Activated CD4-positive, alpha-beta T cell treated with anti-CD3 and anti-CD28 coated beads, Interleukin-2, amount 10 ng/mL, durations not matched to agents 24 days and 14 days (primary cell): ENCODE data around the gene MAP4K1. TPM values are rescaled to one million over a fixed set of nuclear protein-coding genes. Genes with fewer than 3 reads are reported as not detected.
"Not testable (repeated sequence)": the region's sequence is repeated elsewhere in the genome, so short reads cannot be mapped to it uniquely, and the experiment has no call there.

Source experiments
- DNase-seq: peaks from one replicate; pipeline ENCODE4 v3.0.0; 2022
- H3K27ac Mint-ChIP-seq: one replicate; pipeline ENCODE4 v1.8.0; 2022; ENCODE audit warnings: mild to moderate bottlenecking, mixed read lengths
- H3K27me3 Mint-ChIP-seq: one replicate; pipeline ENCODE4 v1.8.0; 2022; ENCODE audit warnings: mixed read lengths
- H3K36me3 Mint-ChIP-seq: one replicate; pipeline ENCODE4 v1.8.0; 2022; ENCODE audit warnings: low read depth, mild to moderate bottlenecking, mixed read lengths
- H3K4me1 Mint-ChIP-seq: one replicate; pipeline ENCODE4 v1.8.0; 2021; ENCODE audit warnings: mixed read lengths
- H3K4me3 Mint-ChIP-seq: one replicate; pipeline ENCODE4 v1.8.0; 2022; ENCODE audit warnings: mild to moderate bottlenecking, moderate library complexity, mixed read lengths
- H3K9me3 Mint-ChIP-seq: one replicate; pipeline ENCODE4 v1.8.0; 2021; ENCODE audit warnings: mixed read lengths
- intact Hi-C: fragments of 100-400 bp; cut with micrococcal nuclease; formaldehyde crosslinking; loops from one replicate; pipeline ENCODE4 v1.15.1; 2023
- total RNA-seq: library from RNA; stranded (reverse); gene quantifications from 2 replicates; pipeline ENCODE4 v1.2.3, GENCODE V29; 2022

The MAP4K1 gene
- total RNA-seq, 1 donor from 2014 or later = 172 TPM

- intact Hi-C loops = loop anchor here (1.0 to 5.0 kb wide), 5 partner anchors 7 to 1184 kb away; partner anchors contain the start of genes DYRK1B and HNRNPL
- peak overlapping the region; percentile 97 for H3K4me3 Mint-ChIP-seq
- peaks cover 47% of the 10 kb centered on the region for H3K4me1 Mint-ChIP-seq
- peak; percentile 67 for DNase-seq
- no peaks in the 10 kb centered on the region for H3K9me3 Mint-ChIP-seq
- H3K36me3 Mint-ChIP-seq = peaks cover 29% of the 10 kb centered on the region
- H3K27ac Mint-ChIP-seq = peak overlapping the region; percentile 86
- H3K27me3 Mint-ChIP-seq = no peaks in the 10 kb centered on the region
Observed at GRCh38 chr19:38647966-38648768, 30.4 kb upstream of the MAP4K1 start.

GRCh38 chr19:38647368-38647965 lies 29.7 kb upstream of the MAP4K1 start, which contains the start of gene ACTN4:
TSS of gene ACTN4 (plus strand) at chr19:38647649. CDS start at chr19:38647746, 97 bp downstream.
- peak within 1 kb of the TSS; percentile 97 for H3K4me3 Mint-ChIP-seq
- H3K9me3 Mint-ChIP-seq = no peaks in the 10 kb centered on the region
- intact Hi-C loops = loop anchor here (1.0 to 5.0 kb wide), 5 partner anchors 8 to 1185 kb away; partner anchors contain the start of genes DYRK1B and HNRNPL
- peak within 1 kb of the TSS; percentile 86 for H3K27ac Mint-ChIP-seq
- peak; percentile 100 for DNase-seq
- peaks cover 43% of the 10 kb centered on the region for H3K4me1 Mint-ChIP-seq
- no peaks in the 10 kb centered on the region for H3K27me3 Mint-ChIP-seq
- peaks cover 25% of the 10 kb centered on the region for H3K36me3 Mint-ChIP-seq

- Mint-ChIP-seq H3K4me3 (no peak overlapping the region), H3K36me3 (peaks cover 19% of the 10 kb centered on the region), H3K27ac (no peak overlapping the region), H3K4me1 (peaks cover 25% of the 10 kb centered on the region), H3K27me3 (no peaks in the 10 kb centered on the region), H3K9me3 (no peaks in the 10 kb centered on the region)
- intact Hi-C loops = loop anchor here (5.0 kb wide), 2 partner anchors 43 to 1188 kb away; partner anchors contain the start of gene DYRK1B
- DNase-seq = no peak
Observed at GRCh38 chr19:38644719-38645118, 27.0 kb upstream of the MAP4K1 start.

GRCh38 chr19:38642176-38642575 lies 24.4 kb upstream of the MAP4K1 start:
- intact Hi-C loops = no loop called here
- Mint-ChIP-seq H3K27me3 (no peaks in the 10 kb centered on the region), H3K4me1 (peaks cover 10% of the 10 kb centered on the region), H3K4me3 (no peak overlapping the region), H3K36me3 (peaks cover 3% of the 10 kb centered on the region), H3K9me3 (no peaks in the 10 kb centered on the region), H3K27ac (no peak overlapping the region)
- no peak for DNase-seq

- Mint-ChIP-seq H3K9me3 (no peaks in the 10 kb centered on the region), H3K4me1 (peaks cover 24% of the 10 kb centered on the region), H3K36me3 (peaks cover 15% of the 10 kb centered on the region), H3K4me3 (no peak overlapping the region), H3K27me3 (no peaks in the 10 kb centered on the region), H3K27ac (no peak overlapping the region)
- DNase-seq = no peak
- intact Hi-C loops = no loop called here
Observed at GRCh38 chr19:38640368-38640767, 22.6 kb upstream of the MAP4K1 start.

GRCh38 chr19:38639679-38640078 lies 21.9 kb upstream of the MAP4K1 start:
- Mint-ChIP-seq H3K27ac (no peak overlapping the region), H3K36me3 (peaks cover 19% of the 10 kb centered on the region), H3K9me3 (no peaks in the 10 kb centered on the region), H3K27me3 (no peaks in the 10 kb centered on the region), H3K4me1 (peaks cover 26% of the 10 kb centered on the region), H3K4me3 (no peak overlapping the region)
- DNase-seq = no peak
- intact Hi-C loops = loop anchor here (5.0 kb wide), 1 partner anchor 293 kb away; the partner anchor contains the start of genes MRPS12 and SARS2

- peaks cover 29% of the 10 kb centered on the region for H3K4me1 Mint-ChIP-seq
- H3K27me3 Mint-ChIP-seq = no peaks in the 10 kb centered on the region
- peaks cover 23% of the 10 kb centered on the region for H3K36me3 Mint-ChIP-seq
- H3K4me3 Mint-ChIP-seq = no peak overlapping the region
- DNase-seq = no peak
- intact Hi-C loops = loop anchor here (5.0 kb wide), 1 partner anchor 294 kb away; the partner anchor contains the start of genes MRPS12 and SARS2
- H3K9me3 Mint-ChIP-seq = no peaks in the 10 kb centered on the region
- no peak overlapping the region for H3K27ac Mint-ChIP-seq
Observed at GRCh38 chr19:38638461-38638860, 20.7 kb upstream of the MAP4K1 start.

GRCh38 chr19:38635483-38636399 lies 18.0 kb upstream of the MAP4K1 start:
- Mint-ChIP-seq H3K36me3 (peaks cover 46% of the 10 kb centered on the region), H3K27me3 (no peaks in the 10 kb centered on the region), H3K9me3 (no peaks in the 10 kb centered on the region), H3K4me3 (no peak overlapping the region), H3K27ac (peak overlapping the region; percentile 64), H3K4me1 (peaks cover 26% of the 10 kb centered on the region)
- intact Hi-C loops = loop anchor here (2.0 to 5.0 kb wide), 2 partner anchors 121 to 297 kb away; partner anchors contain the start of genes MRPS12 and SARS2
- no peak for DNase-seq

- H3K9me3 Mint-ChIP-seq = no peaks in the 10 kb centered on the region
- H3K4me1 Mint-ChIP-seq = peaks cover 26% of the 10 kb centered on the region
- peak overlapping the region; percentile 55 for H3K4me3 Mint-ChIP-seq
- intact Hi-C loops = loop anchor here (1.0 to 5.0 kb wide), 3 partner anchors 91 to 297 kb away; partner anchors contain the start of genes FAM98C, MRPS12 and SARS2
- no peaks in the 10 kb centered on the region for H3K27me3 Mint-ChIP-seq
- peak overlapping the region; percentile 71 for H3K27ac Mint-ChIP-seq
- DNase-seq = peak; percentile 94
- H3K36me3 Mint-ChIP-seq = peaks cover 51% of the 10 kb centered on the region
Observed at GRCh38 chr19:38634757-38635482, 17.2 kb upstream of the MAP4K1 start.

GRCh38 chr19:38632476-38633213 lies 14.9 kb upstream of the MAP4K1 start:
- Mint-ChIP-seq H3K27me3 (no peaks in the 10 kb centered on the region), H3K9me3 (no peaks in the 10 kb centered on the region), H3K27ac (no peak overlapping the region), H3K4me1 (peaks cover 24% of the 10 kb centered on the region), H3K36me3 (peaks cover 70% of the 10 kb centered on the region), H3K4me3 (no peak overlapping the region)
- intact Hi-C loops = no loop called here
- DNase-seq = no peak

GRCh38 chr19:38631811-38632475 lies 14.2 kb upstream of the MAP4K1 start:
- Mint-ChIP-seq H3K36me3 (peaks cover 70% of the 10 kb centered on the region), H3K4me1 (peaks cover 18% of the 10 kb centered on the region)
- DNase-seq, H3K27me3 Mint-ChIP-seq, H3K4me3 Mint-ChIP-seq, H3K27ac Mint-ChIP-seq, intact Hi-C loops, H3K9me3 Mint-ChIP-seq: not testable (repeated sequence)

- intact Hi-C loops, H3K4me3 Mint-ChIP-seq, DNase-seq, H3K9me3 Mint-ChIP-seq, H3K27me3 Mint-ChIP-seq, H3K27ac Mint-ChIP-seq: not testable (repeated sequence)
- peaks cover 12% of the 10 kb centered on the region for H3K4me1 Mint-ChIP-seq
- H3K36me3 Mint-ChIP-seq = peaks cover 71% of the 10 kb centered on the region
Observed at GRCh38 chr19:38631301-38631700, 13.5 kb upstream of the MAP4K1 start.
